HG03039 (cell line): ENCODE results near the gene CLOCK.

ENCODE experiments used
- ATAC-seq: cut with Tn5 transposase; IDR thresholded peaks from one replicate; pipeline ENCODE4 v1.9.1; 2021; ENCODE audit warnings: mild to moderate bottlenecking, moderate library complexity; ENCODE audit not compliant: unreplicated experiment

CLOCK gene

DNA sequence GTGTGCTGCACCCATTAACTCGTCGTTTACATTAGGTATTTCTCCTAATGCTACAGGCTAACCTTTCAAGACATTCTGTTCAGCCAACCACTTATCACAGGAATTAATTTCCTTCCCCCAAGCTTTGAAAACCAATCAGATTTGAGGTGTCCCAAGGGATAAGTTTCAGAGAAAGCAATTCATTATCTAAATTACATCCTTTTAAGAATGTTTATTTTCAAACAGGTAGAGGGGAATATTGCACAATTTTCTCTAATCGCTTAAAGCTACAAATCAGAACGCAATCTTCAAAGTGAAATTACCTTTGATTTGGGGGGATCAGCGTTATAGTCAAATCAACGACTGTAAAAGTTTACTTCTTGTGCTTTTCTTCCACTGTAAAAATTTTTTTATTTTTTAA, 1.6 kb downstream of the CLOCK start:
- ATAC-seq = no peak

DNA sequence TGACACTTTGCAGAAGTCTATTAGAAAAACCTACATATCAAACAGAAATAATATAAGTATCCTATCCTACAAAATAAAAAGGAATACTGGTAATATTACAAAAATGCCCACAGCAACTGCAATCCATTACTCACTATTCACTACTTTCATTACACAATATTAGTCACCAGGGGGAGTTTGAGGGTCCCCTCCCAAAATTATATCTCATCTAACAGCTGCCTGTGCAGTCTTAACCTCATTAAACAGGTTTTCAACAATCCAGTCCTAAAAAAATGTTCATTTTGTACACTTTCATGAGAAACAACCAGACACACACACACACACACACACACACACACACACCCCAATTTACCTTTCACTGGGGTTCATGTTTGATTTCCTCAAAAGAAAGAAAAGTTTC, 2.9 kb downstream of the CLOCK start:
- no peak for ATAC-seq

DNA sequence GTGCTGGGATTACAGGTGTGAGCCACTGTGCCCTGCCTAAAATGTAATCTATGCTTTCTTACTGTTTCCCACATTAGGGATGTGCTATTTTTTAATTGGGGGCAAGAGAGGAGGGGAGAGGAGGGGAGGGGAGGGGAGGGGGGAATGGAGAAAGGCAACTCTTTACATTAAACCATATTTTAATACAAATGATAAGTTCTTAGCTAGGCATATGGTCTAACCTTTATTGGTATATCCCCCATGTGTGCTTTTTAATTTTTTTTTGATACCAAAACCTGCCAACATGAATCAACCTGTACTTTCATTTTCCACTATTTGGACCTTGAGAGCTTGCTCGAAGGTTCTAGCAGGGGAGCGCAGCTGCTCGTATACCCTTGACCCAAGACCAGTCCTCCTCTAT, 6.4 kb downstream of the CLOCK start:
- ATAC-seq = no peak

GRCh38 chr4:55539658-55540057, 7.1 kb downstream of the CLOCK start:
- no peak for ATAC-seq

DNA sequence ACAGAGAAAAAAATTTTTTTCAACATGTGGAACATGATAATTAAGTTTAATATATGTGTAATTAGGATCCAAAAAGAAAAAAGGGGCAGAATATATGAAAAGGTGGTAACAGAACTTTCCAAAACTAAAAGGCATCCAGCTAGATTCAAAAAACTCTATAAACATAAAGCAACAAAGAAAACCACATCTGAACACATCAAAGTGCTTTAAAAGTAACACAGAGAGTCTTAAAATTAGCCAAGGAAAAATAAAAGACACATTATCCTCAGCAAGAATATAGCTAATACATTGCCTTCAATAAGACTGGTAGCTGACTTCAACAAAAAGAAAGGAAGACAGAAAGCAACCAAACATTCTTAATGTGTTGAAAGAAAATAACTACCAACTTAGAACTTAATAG, 8.2 kb downstream of the CLOCK start:
- no peak for ATAC-seq

- no peak for ATAC-seq
Observed at GRCh38 chr4:55534306-55534705, 12.4 kb downstream of the CLOCK start.

DNA sequence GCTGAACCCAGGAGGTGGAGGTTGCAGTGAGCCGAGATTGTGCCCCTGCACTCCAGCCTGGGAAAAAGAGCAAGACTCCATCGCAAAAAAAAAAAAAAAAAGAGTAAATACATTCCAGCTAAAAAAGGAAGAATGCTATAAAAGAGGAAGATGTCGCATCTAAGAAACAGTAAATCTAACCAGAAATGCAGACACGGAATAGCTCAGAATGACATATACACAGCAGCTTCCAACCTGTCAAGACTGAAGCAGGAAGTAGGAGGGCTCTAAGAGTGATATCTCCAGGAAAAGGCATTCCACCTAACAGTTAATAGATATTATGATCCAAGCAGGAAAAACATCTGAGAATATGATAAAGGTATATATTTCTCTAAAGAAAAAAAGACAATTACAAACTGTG, 16.0 kb downstream of the CLOCK start:
- ATAC-seq = no peak

DNA sequence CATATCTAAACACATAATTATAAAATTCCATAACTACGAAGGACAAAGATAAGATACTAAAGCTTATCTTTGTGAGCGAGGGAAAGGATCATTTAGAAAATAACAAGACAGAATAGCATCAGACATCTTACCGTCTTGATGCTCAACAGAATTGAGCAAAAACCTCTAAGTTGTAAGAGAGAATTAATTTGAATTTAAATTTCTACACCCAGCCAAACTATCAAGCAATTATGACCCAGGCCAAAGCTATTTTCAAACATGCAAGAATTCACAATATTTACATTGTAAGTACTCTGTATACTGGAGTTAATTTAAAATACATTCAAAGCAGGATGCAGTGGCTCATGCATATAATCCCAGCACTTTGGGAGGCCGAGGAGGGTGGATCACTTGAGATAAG, 16.5 kb downstream of the CLOCK start:
- ATAC-seq = no peak

DNA sequence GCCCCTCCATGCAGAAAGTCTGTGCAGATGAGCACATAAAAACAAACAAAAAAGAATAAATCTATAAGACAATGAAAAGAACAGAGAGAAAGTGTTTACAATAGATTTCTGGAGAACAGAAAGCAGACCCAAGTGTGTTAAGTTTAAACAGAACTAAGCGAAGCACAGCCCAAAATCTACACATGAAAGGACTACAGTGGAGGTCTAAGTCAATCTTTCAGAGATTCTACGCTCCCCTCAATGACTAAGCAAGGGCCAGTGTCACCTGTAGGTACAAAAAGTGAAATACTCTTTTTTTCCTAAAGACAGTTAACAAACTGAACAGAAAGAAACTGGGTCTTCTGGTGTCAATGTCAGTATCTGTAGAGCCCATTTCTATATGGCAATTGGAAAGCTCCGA, 18.2 kb downstream of the CLOCK start:
- ATAC-seq = no peak

DNA sequence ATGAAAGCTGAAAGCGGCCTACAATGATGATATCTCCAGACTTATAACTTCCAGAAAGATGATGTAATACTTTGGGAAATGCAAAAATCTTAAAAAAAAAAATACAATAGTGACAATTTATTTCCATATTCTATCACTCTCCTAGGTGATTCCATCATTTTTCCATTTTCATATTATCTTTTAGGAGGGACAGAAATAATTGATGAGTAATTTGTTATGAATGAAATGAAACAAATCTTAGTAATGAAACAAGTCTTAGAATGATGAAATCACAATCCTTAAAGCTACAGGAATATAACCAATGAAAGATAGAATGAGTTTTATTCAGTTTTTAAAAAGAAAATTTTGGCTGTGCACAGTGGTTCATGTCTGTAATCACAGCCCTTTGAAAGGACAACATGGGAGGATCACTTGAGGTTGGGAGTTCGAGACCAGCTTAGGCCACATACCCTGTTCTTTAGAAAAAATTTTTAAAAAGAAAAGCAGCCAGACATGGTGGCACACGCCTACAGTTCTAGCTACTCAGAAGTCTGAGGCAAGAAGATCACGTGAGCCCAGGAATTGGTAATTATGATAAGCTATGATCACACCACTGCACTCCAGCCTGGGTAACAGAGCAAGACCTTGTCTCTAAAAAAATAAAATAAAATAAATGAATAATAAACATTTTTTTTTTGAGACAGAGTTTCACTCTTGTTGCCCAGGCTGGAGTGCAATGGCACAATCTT, 21.7 kb downstream of the CLOCK start:
- ATAC-seq = no peak

DNA sequence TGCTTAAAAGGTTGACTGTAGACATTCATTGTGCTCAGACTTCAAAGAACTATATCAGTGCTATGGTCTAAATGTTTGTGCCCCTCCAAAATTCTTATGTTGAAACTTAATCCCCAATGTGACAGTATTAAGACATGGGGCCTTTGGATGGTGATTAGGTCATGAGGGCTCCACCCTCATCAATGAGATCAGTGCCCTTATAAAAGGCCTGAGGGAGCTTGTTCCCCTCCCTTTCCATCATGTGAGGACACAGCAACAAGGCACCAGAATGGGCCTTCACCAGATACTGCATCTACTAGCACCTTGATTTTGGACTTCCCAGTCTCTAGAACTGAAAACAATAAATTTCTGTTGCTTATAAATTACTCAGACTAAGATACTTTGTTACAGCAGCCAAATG, 28.3 kb downstream of the CLOCK start:
- no peak for ATAC-seq

- ATAC-seq = peak; percentile 78
Observed at GRCh38 chr4:55517526-55518229, 29.0 kb downstream of the CLOCK start.

- ATAC-seq = no peak
Observed at GRCh38 chr4:55512922-55513571, 33.7 kb downstream of the CLOCK start.

DNA sequence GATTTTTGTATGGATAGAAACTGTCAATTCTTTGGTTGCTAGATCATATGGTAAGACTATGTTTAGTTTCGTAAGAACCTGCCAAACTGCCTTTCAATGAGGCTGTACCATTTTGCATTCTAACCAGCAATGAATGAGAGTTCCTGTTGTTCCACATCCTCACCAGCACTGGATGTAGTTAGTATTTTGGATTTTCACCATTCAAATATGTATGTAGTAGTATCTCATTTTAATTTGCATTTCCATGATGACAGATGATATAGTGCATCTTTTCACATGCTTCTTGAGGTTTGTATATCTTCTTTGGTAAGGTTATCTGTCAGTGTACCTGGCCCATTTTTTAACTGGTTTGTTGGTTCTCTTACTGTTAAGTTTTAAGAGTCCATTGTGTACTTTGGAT, 34.6 kb downstream of the CLOCK start:
- ATAC-seq = no peak

DNA sequence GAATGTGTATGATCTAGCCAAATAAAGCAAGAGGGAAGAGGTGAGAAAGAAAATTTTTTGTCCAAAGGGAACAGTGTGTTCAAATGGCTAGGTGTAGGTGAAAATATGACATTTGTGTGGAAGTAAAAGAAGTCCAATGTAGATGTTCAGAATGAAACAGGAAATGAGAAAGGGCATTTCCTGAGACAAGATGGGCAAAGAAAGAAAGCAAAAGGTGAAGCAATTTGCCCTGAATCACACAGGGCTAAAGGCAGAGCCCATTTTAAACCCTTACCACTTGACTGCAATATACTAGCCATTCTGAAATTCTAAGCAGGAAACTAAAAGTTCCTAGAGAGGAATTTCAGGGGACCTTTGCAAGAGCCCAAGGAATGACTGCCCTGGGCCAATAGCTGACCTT, 36.0 kb downstream of the CLOCK start:
- no peak for ATAC-seq

GRCh38 chr4:55509266-55509665, 37.4 kb downstream of the CLOCK start:
- no peak for ATAC-seq

- no peak for ATAC-seq
Observed at GRCh38 chr4:55507612-55508011, 39.1 kb downstream of the CLOCK start.

DNA sequence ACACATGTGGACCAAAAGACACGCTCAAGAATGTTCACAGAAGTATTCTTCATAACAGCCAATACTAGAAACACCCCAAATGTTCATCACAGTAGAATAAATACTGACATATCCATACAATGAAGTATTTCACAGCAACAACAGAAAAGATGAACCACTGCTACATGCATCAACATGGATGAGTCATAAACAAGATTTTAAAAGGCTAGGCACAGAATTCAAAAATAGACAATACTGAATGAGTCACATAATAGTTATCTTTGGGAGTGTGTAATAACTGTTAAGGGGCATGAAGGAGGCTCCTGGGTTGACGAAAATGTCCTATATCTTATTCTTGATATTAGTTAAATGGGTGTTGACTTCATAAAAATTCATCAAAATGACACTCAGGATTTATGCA, 43.5 kb downstream of the CLOCK start:
- ATAC-seq = no peak

GRCh38 chr4:55500072-55500471, 46.6 kb downstream of the CLOCK start:
- ATAC-seq = no peak

DNA sequence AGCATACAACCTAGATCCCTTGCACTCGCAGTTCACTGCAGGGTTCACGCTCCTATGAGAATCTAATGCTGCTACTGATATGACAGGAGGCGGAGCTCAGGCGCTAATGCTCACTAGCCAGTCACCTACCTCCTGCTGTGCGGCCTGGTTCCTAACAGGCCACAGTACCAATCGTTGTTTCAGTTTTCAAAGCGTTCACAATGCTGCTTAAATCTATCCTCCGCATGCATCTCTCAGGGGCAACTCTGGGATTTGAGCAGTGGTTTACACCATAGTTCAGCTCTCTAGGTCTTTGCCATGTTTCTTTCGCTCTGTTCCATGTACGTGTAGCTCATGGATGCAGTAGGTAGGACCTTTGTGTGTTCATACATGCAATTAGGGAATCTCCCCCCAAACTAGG, 47.2 kb downstream of the CLOCK start:
- no peak for ATAC-seq

DNA sequence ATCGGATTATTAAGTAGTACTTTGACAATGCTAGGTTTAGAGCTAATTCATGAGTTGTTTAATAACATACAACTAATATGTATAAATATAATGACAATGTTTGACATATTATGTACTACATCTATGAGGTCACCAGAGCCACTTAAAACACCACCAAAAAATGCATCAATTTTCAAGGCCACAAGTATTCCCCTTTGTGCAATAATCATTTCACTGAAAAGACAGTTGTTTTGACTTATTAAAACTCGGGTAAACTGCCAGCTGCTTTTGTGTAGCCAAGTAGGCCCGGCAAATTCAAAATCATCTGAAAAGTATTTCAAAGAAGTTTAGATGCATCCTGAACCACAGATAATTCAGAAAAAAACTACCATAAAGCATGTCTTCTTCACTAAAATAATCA, 48.7 kb downstream of the CLOCK start:
- no peak for ATAC-seq

GRCh38 chr4:55491486-55491885, 55.2 kb downstream of the CLOCK start:
- ATAC-seq = no peak
